ENCODE results near the gene SREBF1.

GRCh38 chr17:17792037-17792550 lies 44.7 kb downstream of the SREBF1 start:
- no peak for TF ChIP-seq CTCF (conservative IDR thresholded peaks at IDR 0.05; ENCODE audit: low read length)
- TF ChIP-seq EZH2phosphoT487 (IDR thresholded peaks at IDR 0.05; ENCODE audit: borderline replicate concordance): no peak
